ENCODE results near the gene FAM171A2. TPM values are rescaled to one million over a fixed set of nuclear protein-coding genes. Genes with fewer than 3 reads are reported as not detected.
A peak's percentile ranks its signal among the peaks of the same experiment; 100 is the strongest.
"Not testable (repeated sequence)": the region's sequence is repeated elsewhere in the genome, so short reads cannot be mapped to it uniquely, and the experiment has no call there.

The FAM171A2 gene
- total RNA-seq, 4 donors from 2014 or later: 1.0 to 8.1 (median 5.2) TPM

GRCh38 chr17:44398692-44399691, 35.3 kb upstream of the FAM171A2 start:
- Histone ChIP-seq H3K27ac (no peak overlapping the region), H3K4me1 (no peaks in the 10 kb centered on the region), H3K27me3 (no peaks in the 10 kb centered on the region), H3K36me3 (peaks cover 0 to 80% (median 0%) of the 10 kb centered on the region in 3 donors), H3K4me3 (no peak overlapping the region), H3K9me3 (no peaks in the 10 kb centered on the region)
- TF ChIP-seq POLR2A (IDR thresholded peaks at IDR 0.05) (no peak), CTCF (IDR thresholded peaks at IDR 0.05) (no peak), EP300 (IDR thresholded peaks at IDR 0.05) (no peak)
- 92 to 96% methylated on average over 41 of the region's 41 CpGs for WGBS, 2 donors
- no peak for DNase-seq (ENCODE audit: low spot score in 2 of 2)

GRCh38 chr17:44397479-44398440, 34.1 kb upstream of the FAM171A2 start:
- Histone ChIP-seq H3K27ac (no peak overlapping the region), H3K27me3 (no peaks in the 10 kb centered on the region), H3K36me3 (peaks cover 0 to 68% (median 0%) of the 10 kb centered on the region in 3 donors), H3K9me3 (no peaks in the 10 kb centered on the region), H3K4me3 (no peak overlapping the region), H3K4me1 (no peaks in the 10 kb centered on the region)
- TF ChIP-seq POLR2A (IDR thresholded peaks at IDR 0.05) (no peak), EP300 (IDR thresholded peaks at IDR 0.05) (peak in 1 of 2 donors; percentile 7)
- DNase-seq (ENCODE audit: low spot score in 2 of 2): no peak
- 87 to 94% methylated on average over 8 of the region's 8 CpGs for WGBS, 2 donors

GRCh38 chr17:44396946-44397345, 33.3 kb upstream of the FAM171A2 start:
- no peaks in the 10 kb centered on the region for H3K4me1 ChIP-seq
- peaks cover 0 to 61% (median 0%) of the 10 kb centered on the region in 3 donors for H3K36me3 ChIP-seq
- no peak for DNase-seq (ENCODE audit: low spot score in 2 of 2)
- no peaks in the 10 kb centered on the region for H3K27me3 ChIP-seq
- H3K9me3 ChIP-seq: no peaks in the 10 kb centered on the region
- H3K27ac ChIP-seq: no peak overlapping the region
- no peak for TF ChIP-seq CTCF (IDR thresholded peaks at IDR 0.05)
- 92 to 93% methylated on average over 5 of the region's 5 CpGs for WGBS, 2 donors
- no peak overlapping the region for H3K4me3 ChIP-seq

- peaks cover 0 to 42% (median 0%) of the 10 kb centered on the region in 3 donors for H3K36me3 ChIP-seq
- no peak overlapping the region for H3K4me3 ChIP-seq
- DNase-seq (ENCODE audit: low spot score in 2 of 2): no peak
- 93 to 97% methylated on average over 2 of the region's 2 CpGs for WGBS, 2 donors
- H3K27ac ChIP-seq: no peak overlapping the region
- H3K9me3 ChIP-seq: no peaks in the 10 kb centered on the region
- TF ChIP-seq POLR2A (IDR thresholded peaks at IDR 0.05) (no peak), EP300 (IDR thresholded peaks at IDR 0.05) (no peak), CTCF (IDR thresholded peaks at IDR 0.05) (no peak)
- no peaks in the 10 kb centered on the region for H3K27me3 ChIP-seq
- no peaks in the 10 kb centered on the region for H3K4me1 ChIP-seq
These were observed 31.2 kb upstream of the FAM171A2 start for GRCh38 chr17:44394833-44395232.

GRCh38 chr17:44394112-44394511, 30.5 kb upstream of the FAM171A2 start:
- WGBS, 2 donors: 94 to 96% methylated on average over 9 of the region's 9 CpGs
- DNase-seq (ENCODE audit: low spot score in 2 of 2); H3K27me3 ChIP-seq; H3K27ac ChIP-seq; H3K9me3 ChIP-seq; H3K4me3 ChIP-seq; H3K4me1 ChIP-seq: not testable (repeated sequence)
- H3K36me3 ChIP-seq: peaks cover 0 to 41% (median 0%) of the 10 kb centered on the region in 3 donors

Measured in tibial nerve (tissue), 4 donors.